Stimulated activated CD8-positive, alpha-beta memory T cell treated with anti-CD3 and anti-CD28 coated beads, Interleukin-12 subunit alpha, Interleukin-12 subunit beta, amount 100 ng/mL, for 4 hours (primary cell): ENCODE data around the gene TACR2.

Experiments used
- DNase-seq: peaks from one replicate; pipeline ENCODE4 v3.0.0-alpha.2; 2020; ENCODE audit warnings: low read depth

Gene TACR2

GRCh38 chr10:69419096-69419743 is 2.5 kb upstream of the TACR2 start:
- no peak for DNase-seq

GRCh38 chr10:69418052-69418752 is 1.5 kb upstream of the TACR2 start:
- DNase-seq: no peak

- DNase-seq: no peak
These were observed 824 bp upstream of the TACR2 start for GRCh38 chr10:69417542-69417941.

- no peak for DNase-seq
These were observed 767 bp downstream of the TACR2 start for GRCh38 chr10:69415951-69416350.

GRCh38 chr10:69415049-69415448 is 1.7 kb downstream of the TACR2 start:
- no peak for DNase-seq

GRCh38 chr10:69414036-69415018 is 2.4 kb downstream of the TACR2 start:
- no peak for DNase-seq

GRCh38 chr10:69413221-69413865 is 3.4 kb downstream of the TACR2 start:
- DNase-seq: no peak

- DNase-seq: no peak
These were observed 4.4 kb downstream of the TACR2 start for GRCh38 chr10:69412232-69412790.

- no peak for DNase-seq
These were observed 5.2 kb downstream of the TACR2 start for GRCh38 chr10:69411476-69411875.

- no peak for DNase-seq
These were observed 6.2 kb downstream of the TACR2 start for GRCh38 chr10:69410487-69410886.

- no peak for DNase-seq
These were observed 6.8 kb downstream of the TACR2 start for GRCh38 chr10:69409968-69410367.

GRCh38 chr10:69409176-69409495 is 7.6 kb downstream of the TACR2 start:
- no peak for DNase-seq

GRCh38 chr10:69408318-69409175 is 8.2 kb downstream of the TACR2 start:
- peak; percentile 78 for DNase-seq

GRCh38 chr10:69407621-69408301 is 9.0 kb downstream of the TACR2 start:
- no peak for DNase-seq

GRCh38 chr10:69406816-69407580 is 9.7 kb downstream of the TACR2 start:
- DNase-seq: no peak

GRCh38 chr10:69406302-69406811 is 10.4 kb downstream of the TACR2 start:
- no peak for DNase-seq

- no peak for DNase-seq
These were observed 11.5 kb downstream of the TACR2 start for GRCh38 chr10:69405221-69405620.

GRCh38 chr10:69404786-69405185 is 11.9 kb downstream of the TACR2 start:
- no peak for DNase-seq

GRCh38 chr10:69403519-69403918 is 13.2 kb downstream of the TACR2 start:
- no peak for DNase-seq
